NCI-H128 (cell line): ENCODE results near the gene RAPGEF5.
A peak's percentile ranks its signal among the peaks of the same experiment; 100 is the strongest.

Source experiments
- DNase-seq: peaks from one replicate; lab custom pipeline; 2025; ENCODE audit not compliant: unreplicated experiment; lab: John Stamatoyannopoulos, UW

Gene RAPGEF5

DNA sequence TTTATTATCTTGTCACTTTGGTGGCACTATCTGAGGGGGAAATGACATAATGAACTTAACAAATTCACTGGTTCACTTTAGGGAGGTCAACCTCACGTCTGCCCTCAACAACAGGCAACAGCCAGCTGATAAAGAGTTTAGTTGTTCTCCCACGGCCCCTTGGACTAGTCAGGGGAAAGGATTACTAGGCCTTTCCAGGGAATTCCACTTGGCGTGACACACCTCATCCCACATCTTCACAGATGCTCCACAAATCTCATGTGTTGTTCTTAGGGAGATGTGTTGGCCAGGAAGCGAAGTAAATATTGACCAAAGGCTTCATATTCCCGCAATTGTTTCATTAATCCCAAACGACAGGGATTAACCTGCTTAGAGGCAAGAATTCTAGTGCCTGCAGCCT, 227.8 kb downstream of the RAPGEF5 start:
- DNase-seq, result no peak

DNA sequence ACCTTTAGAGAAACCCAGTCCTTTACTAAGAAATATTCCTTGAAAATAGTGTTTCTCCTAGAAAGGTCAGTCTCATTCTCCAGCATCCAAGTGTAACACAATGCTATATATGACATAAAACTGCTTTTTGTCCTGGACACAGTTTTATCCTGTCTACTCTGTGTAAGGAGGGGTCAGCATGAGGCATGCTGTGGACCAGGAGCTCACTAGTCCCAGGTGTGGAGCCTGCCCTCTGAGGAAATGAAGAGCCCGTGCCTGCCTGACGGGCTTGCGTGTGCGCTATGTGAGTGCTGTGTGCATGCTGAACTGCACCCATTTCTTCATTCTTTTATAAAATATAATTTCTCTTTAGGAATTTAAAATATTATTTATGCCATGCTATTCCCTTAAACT, 228.4 kb downstream of the RAPGEF5 start:
- DNase-seq, result no peak

DNA sequence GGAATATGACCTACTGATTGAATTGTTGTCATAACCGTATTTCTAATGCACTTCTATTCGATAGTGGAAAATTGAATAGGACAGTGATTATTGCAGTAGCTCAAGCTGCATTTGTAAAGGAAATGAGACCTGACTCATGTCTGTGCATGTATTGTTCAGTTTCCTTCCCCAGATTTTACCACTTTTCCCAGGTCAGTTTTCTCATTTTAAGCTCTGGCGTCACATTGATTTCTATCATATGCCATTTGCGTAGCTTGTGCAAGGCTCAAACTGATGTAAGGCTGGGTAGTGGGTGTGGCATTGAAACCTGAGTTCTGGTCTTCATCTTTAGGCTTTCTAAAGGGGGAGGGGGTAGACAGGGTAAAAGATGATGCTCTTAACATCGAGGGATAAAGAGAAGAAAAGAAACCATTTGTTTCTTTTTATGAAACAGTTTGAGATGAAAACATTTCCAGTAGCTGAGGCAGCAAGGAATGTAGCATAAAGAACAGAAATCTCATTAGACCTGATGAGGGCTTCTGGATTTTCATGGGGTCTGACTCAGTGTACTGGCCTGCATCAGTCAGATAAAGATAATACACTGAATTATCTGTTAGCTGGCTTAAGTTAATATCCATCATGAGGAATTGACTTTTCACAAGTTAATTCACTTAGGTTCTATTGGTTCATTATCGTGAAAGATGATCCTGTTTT, 229.0 kb downstream of the RAPGEF5 start:
- DNase-seq, result no peak

DNA sequence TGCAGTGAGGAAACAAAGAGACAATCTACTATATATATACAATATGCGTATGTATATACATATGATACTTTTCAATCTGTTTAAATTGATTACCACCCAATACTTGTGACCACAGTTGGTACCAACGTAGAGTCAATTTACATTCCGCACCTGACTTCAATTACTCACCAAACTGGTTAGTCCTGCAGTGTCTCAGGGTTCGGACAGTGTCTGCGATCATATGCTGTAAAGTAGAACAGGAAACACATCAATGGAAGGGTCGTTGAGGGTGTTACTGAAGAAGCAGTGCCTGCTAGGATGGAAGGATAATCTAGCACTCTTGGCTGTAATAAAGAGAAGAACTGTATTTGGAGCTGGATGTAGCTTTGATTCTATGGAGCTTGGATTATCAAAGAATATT, 231.5 kb downstream of the RAPGEF5 start:
- no peak for DNase-seq

DNA sequence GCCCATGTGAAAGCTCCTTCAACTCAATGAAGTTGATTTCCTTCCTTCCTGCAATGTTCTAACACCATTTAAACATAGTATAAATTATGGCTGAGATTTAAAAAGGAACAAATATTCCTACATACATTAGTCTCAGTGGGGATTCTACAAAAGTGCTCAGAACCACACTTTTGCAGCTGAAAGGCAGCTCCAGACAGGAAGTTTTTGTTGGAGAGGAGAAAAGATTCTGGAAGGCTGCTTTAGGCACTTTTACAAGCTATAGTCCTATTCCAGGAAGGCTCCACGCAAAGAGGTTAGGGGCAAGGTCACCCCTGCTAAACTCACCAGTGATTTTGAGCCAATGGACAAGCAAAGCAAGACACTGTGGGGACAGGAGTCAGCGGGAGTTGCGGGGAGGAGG, 232.0 kb downstream of the RAPGEF5 start:
- no peak for DNase-seq

DNA sequence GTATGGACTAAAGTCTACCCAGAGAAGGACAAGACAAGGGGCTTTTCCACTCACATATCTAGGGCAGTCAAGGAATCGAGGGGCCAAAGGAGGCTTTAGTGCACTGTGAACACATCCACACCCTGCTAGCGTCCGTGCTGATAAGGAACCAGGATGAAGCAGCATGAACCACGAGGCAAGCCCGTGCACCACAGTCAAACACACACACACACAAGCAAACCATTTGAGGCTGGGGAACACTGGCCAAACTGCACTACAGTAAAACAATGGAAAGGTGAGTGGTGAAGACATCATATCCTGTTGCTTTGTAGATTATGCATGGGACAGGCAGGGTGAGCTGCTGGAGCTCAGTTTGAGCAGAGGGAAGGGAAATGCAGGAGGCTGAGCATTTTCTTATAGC, 233.8 kb downstream of the RAPGEF5 start:
- DNase-seq, result no peak

DNA sequence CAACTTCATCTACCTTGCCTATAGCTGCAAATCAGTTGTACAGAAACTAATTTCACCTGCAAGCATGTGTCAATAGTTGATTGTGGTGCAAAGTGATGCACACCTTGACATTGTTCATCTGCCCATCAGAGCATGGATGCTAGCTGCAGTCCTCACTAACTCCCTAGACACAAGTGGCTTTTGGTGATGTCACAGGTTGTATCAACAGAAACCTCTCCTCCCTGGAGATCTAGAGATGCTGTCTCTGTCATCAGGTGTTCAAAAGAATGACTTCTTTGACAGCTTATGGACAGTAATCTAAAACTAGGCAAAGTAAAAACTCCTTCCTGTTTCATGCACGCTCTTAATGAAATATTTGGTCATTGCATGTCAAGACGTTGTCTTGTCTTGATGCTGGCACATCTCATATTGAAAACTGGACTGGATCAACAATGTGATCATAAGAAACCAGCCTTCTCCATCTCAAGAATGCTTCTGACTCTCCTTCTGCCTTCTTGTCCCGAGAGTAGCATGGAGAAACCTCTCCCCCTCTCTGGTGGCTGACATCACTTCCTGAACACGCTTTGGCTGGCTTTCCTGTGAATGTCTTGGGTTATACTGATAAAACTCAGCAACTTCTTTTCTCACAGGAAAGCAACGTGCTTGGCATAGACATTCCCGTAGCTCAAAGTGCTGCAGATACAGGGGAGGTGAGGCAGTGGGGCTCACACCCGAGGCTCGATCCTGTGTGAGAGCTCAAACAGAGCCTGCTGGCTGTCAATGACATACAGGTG, 235.1 kb downstream of the RAPGEF5 start:
- no peak for DNase-seq

DNA sequence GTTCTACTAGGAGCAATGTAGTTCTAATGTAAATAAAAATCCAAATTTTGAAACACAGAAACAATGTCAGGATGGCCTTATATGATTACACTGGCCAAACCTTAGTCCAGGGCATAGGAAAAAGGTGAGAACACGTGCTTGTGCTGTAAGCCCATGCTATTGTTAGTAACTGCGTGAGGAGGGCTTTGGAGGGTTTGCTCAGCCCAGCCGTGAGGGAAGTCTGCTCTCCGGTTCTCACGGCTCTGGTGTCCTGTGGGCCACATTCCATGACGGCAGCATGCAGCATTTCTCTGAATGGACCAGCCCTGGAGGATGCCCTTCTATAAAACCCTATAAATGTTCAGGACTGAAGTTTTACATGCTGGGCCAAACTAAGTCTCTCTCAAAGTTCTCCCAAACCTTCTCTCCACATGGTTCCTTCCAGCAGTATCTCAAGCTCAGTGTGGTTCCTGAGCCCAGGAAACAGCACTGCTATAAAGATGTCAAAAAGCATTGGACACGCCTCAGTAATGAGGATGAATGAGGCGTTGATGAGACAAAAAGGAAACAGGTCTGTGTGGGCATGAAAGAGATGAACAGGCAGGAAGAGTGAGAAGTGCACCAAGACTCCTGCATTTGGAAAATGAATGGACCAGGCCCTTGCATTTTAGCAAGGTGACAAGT, 236.4 kb downstream of the RAPGEF5 start:
- no peak for DNase-seq

DNA sequence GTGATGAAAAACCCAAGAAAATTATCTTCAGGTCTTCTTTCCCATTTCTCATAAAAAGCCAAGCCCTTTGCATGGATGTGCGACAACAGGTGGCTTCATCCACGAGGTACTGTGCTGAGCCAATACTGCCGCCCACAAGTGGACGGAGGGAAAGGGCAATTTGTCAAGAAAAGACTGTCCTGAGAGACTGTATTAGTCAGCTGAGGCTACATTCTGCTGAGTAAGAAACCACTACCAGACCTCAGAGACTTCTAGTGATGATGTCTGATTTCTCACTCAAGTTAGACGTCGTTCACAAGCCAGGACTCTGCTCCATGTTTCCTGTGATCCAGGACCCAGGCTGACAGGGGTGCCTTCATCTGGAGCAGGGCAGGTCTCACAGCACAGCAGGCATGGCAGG, 239.7 kb downstream of the RAPGEF5 start:
- no peak for DNase-seq

DNA sequence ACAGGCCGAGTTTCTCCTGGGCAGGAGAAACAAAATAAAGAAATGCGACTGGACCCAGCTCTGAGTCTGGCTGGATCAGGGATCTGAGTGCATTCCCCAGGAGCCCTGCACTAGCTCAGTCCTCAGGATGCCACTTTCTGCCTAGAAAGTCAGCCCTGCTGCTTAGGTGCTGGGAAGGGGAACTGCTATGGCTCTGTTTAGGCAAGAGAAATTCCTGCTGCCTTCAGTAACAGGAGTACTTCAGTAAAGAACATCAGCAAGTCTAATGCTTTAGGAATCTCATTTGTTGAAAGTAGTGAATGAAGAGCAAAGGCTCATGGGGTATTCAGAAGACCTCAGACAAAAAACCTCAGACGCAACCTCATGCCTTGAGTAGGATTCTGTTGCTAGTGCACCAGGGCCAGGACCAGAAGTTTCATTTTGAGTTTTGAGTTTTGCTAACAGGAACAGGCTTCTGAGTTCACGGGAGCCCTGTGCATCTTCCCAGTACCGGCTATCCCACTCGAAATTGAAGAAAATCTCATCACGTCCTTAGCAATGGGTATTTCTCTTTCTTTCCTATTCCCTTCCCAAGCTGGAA, 240.4 kb downstream of the RAPGEF5 start:
- no peak for DNase-seq

DNA sequence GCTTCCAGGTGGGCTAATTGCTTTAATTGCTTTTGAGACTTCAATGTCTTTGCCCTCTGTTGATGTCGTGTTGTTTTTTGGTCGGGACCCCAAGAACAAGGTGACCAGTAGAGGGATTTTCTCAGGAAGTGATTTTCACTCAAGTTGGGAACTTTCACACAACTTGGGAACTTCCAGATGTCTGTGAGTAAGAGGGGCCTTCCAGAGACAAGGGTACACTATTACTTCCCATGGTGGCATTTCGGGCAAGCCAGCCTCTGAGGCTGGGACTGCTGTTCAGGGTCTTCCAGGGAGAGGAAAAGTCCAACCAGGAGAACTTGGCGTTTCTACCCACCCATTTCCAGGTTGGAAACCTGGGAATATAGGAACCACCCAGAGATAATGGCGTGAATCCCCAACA, 241.3 kb downstream of the RAPGEF5 start:
- DNase-seq, result no peak

DNA sequence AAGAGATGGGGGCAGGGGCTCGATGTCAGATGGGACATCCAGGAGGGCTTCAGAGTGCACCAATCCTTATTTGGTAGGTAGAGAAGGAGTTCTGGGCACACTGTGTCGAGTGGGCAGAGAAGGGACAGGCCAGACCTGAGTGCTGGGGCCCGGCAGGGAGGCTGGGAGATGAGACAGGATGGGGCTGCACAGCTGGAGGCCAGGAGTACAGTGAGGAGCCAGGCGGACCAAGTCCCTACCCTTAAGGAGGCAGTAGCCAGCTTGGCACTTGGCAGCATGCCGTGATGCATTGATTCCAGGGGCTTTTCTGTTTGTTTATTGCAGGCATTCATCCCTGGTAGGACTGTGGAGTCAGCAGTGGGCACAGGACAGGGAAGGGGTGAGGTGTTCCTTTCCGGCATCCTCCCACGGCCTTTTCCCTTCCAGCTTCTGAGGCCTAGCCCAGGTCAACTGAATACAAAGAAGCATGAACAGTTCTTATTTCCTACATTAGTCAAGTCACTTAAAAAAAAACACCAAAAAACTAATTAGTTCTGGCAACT, 242.4 kb downstream of the RAPGEF5 start:
- DNase-seq, result no peak

DNA sequence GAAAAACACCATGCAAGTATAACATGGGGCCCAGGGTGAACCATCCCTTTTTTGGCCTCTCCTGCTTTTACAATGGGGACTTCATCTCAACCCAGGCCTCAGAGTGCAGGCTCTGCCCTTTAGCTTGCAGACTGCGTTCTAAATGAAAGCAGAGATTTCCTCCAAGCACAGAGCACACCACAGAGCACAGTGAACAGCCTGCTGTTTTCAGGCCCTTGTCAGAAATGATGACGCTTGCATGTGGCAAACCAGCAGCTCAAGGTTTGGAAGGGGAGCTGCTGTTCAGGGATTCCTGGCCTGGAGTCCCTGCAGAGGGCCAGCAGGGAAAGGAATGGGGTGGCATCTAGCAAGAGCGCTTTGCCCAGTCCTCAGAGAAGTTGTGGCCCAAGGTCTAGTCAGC, 243.9 kb downstream of the RAPGEF5 start:
- no peak for DNase-seq

DNA sequence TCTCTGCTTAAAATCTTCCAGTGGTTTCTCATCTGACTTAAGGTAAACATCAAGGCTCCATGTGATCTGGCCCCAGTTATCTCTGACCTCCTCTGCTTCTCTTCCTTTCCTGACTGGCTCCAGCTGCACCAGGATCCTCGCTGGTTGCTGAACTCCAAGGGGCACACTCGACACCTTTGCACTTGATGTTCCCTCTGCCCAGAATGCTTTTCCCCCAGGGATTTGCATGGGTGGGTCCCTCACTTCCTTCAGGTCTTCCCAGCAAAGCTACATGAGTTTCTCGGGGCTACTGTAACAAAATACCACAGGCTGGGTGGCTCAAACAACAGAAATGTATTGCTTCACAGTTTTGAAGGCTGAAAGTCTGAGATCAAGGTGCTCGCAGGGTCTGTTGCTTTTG, 245.3 kb downstream of the RAPGEF5 start:
- no peak for DNase-seq

DNA sequence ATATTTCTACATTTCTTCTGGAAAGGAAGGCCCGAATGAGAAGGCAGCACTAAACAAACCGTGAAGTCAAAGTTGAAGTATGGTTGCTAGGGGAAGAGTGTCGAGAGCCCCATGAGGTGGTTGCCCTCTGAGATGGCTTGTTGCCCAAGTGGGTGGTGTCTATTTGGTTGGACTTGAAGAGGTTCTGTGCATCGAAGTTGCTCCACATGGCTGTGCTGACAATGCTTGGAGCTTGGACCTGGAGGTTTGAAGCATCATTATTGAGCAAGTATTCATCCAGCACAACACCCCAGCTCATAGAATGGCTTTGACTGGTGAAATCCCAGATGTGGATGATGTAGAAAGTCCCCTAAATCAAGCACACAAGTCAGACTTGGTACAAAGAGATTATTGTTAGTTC, 246.1 kb downstream of the RAPGEF5 start:
- no peak for DNase-seq

DNA sequence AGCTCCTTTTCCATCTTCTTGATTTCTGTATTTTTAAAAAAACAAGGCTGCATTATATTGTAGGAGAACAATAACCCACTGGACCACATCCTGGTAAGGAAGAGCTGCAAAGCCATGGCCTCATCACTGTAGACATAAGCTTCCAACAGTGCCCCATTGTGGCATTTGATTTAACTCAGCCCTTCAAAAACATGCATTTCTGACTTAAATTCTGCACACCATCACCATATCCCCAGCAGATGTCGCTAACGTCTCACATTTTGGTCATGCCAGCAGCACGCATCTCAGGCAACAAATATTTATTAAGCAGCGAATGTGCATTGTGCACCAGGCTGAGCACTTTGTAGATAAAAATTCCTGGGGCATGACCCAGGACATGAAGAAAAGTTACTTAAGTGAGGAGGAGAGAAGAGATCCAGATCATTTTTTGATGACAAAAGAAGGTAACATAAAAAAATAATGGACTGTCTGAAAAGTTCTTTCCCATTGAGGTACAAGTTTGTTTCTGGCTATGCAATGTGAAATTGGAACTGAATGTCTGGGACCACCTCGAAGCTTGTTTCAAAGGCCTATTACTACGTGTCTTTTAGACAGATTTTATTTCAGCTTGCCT, 246.6 kb downstream of the RAPGEF5 start:
- peak; percentile 47 for DNase-seq

DNA sequence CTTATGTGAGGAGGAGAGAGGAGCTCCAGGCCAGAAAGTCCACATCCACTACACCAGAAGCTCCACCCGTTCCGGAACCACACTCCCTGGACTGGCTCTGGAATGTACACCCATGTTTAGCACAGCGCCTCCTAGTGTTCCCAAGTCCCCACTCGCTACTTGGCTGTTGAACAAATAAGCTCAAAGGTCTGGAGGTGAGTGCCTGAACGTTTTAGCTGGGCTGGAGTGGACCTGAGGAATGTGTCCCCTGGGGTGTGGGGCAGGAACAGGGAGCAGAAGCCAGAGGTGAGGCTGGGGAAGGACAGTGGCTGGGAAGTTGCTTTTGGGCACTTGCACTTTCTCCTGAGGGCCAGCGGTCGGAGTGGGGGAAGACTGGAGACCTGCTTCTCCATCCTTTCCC, 247.2 kb downstream of the RAPGEF5 start:
- DNase-seq, result no peak

DNA sequence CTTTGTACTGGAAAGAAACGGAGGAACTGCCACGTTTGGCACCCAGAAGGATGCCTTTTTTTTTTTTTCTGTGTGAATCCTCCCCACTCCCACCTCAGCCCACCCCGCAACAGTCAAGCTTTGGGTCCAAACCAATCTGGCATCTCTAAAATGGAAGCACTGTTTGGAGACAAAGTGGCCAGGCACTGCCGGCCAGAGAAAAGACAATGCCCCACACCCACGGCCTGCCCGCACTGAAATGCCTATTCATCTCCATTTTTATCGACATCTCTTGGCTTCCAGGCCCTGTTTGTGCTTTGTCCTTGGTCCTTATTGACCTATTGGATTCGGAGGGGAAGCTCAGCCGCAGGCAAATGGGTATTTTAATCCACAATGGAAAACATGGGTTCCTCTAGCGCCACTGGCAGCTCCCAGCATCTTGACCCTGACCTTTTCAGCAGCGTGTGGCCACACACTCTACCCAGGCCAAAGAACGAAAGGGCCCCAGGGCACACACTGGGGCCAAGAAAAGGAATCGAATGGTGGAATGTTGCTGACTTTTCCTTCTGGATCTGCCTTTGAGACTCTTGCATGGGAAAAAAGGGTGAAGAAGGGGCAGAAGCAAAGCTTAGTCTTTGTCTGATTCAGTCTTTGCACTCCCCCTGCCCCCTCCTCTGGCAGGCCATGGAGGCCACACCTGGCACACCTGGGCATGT, 248.7 kb downstream of the RAPGEF5 start:
- no peak for DNase-seq

DNA sequence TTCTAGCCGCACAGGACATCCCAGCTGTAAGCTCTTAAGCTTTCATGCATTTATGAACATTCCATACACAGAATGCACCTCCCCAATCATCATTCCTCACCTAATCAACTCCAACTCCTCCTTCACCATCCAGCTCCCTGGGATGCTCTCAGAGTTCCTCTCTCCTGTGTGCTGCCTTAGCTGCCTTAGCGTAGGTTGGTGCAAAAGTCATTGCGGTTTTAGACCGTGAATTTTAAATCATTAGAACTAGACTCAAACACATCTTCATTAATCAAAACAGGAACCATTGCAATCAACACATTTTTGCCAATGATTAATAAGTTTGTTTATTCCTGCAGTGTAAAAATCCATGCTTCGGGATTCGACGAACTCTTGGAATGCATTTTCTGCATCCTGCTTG, 251.4 kb downstream of the RAPGEF5 start:
- no peak for DNase-seq
